Thoracic aorta (tissue), 2 donors: Measurements from ENCODE around the gene SELENOV. TPM values are rescaled to one million over a fixed set of nuclear protein-coding genes. Genes with fewer than 3 reads are reported as not detected.

Experiments
- ATAC-seq: fragments of 150-250 bp; one replicate; pipeline ENCODE4 v1.8.0; 2017; ENCODE audit warnings: low read depth; ENCODE audit not compliant: insufficient number of reproducible peaks, low FRiP score
- DNase-seq: peaks from one replicate; pipeline ENCODE4 v3.0.0-alpha.2; 2020; ENCODE audit warnings: low spot score
- H3K27ac ChIP-seq, 2 donors: fragments of 200-600 bp; sonication (generic); 1 replicate in 1 of 2; 2 replicates in 1 of 2; pipeline ENCODE4 v1.5.1; 2016; ENCODE audit warnings: mild to moderate bottlenecking in 2 of 2, moderate library complexity in 2 of 2
- H3K27me3 ChIP-seq: fragments of 200-600 bp; sonication (generic); replicated peaks from 2 replicates; pipeline ENCODE4 v1.6.0; 2016; ENCODE audit warnings: mild to moderate bottlenecking; ENCODE audit not compliant: insufficient read depth
- H3K36me3 ChIP-seq: fragments of 200-600 bp; sonication (generic); one replicate; pipeline ENCODE4 v1.5.1; 2016
- H3K4me1 ChIP-seq, 2 donors: fragments of 200-600 bp; sonication (generic); 1 replicate in 1 of 2; 2 replicates in 1 of 2; pipeline versions ENCODE4 v1.5.1 to v1.6.0; 2016; ENCODE audit warnings: low read depth in 2 of 2, mild to moderate bottlenecking in 1 of 2; ENCODE audit not compliant: control insufficient read depth in 1 of 2
- H3K4me3 ChIP-seq: fragments of 200-600 bp; sonication (generic); 2 replicates; pipeline ENCODE4 v1.5.1; 2016; ENCODE audit warnings: mild to moderate bottlenecking
- H3K9me3 ChIP-seq: fragments of 200-600 bp; sonication (generic); 2 replicates; pipeline ENCODE4 v1.5.1; 2016
- total RNA-seq, 2 donors: library from RNA; depleted of rRNA; stranded (reverse); fragments of >200 nt; gene quantifications; one replicate each; pipeline versions ENCODE4 v1.1.0 to v1.2.3, GENCODE V29; 2016
- TF ChIP-seq, protein P1 (sequence below): fragments of 200-600 bp; sonication (generic); IDR thresholded peaks from one replicate; pipeline ENCODE4 v1.5.1; 2019; ENCODE audit warnings: antibody characterized with exemption

The SELENOV gene, protein sequence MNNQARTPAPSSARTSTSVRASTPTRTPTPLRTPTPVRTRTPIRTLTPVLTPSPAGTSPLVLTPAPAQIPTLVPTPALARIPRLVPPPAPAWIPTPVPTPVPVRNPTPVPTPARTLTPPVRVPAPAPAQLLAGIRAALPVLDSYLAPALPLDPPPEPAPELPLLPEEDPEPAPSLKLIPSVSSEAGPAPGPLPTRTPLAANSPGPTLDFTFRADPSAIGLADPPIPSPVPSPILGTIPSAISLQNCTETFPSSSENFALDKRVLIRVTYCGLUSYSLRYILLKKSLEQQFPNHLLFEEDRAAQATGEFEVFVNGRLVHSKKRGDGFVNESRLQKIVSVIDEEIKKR
- not detected for total RNA-seq

DNA sequence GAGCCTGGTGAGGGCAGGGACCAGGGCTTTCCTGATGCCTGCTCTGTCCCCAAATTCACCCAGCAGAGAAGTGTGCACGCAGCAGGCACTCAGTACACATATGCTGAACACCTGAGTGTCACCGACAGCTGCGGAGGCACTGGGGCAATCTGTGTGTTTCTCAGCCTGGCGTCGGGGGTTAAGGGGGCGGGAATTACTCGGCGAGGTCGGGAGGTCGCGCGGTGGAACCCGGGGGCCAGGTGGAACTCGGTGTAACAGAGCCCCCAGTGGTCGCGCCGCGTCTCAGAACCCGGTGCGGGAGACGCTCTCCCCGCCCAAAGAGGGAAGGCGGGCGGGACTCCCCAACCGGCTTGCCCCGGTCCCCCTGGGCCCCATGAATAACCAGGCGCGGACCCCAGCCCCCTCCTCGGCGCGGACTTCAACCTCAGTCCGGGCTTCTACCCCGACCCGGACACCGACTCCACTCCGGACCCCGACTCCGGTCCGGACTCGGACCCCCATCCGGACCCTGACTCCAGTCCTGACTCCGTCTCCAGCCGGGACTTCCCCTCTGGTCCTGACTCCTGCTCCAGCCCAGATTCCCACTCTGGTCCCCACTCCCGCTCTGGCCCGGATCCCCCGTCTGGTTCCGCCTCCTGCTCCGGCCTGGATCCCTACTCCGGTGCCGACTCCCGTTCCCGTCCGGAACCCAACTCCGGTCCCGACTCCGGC lies at the start of gene SELENOV:
SELENOV (plus strand) TSS at position 300 of the 711 bp plus-strand sequence; CDS start at position 374, 74 bp downstream.
- DNase-seq (no peak), ATAC-seq (no peak)
- Histone ChIP-seq H3K4me3 (peak within 1 kb of the TSS; percentile 53), H3K36me3 (no peaks in the 10 kb centered on the region), H3K27ac (no peak within 1 kb of the TSS), H3K9me3 (no peaks in the 10 kb centered on the region), H3K27me3 (peaks cover 17% of the 10 kb centered on the region), H3K4me1 (peaks cover 6 to 13% of the 10 kb centered on the region in 2 donors)
- TF ChIP-seq, protein P1, sequence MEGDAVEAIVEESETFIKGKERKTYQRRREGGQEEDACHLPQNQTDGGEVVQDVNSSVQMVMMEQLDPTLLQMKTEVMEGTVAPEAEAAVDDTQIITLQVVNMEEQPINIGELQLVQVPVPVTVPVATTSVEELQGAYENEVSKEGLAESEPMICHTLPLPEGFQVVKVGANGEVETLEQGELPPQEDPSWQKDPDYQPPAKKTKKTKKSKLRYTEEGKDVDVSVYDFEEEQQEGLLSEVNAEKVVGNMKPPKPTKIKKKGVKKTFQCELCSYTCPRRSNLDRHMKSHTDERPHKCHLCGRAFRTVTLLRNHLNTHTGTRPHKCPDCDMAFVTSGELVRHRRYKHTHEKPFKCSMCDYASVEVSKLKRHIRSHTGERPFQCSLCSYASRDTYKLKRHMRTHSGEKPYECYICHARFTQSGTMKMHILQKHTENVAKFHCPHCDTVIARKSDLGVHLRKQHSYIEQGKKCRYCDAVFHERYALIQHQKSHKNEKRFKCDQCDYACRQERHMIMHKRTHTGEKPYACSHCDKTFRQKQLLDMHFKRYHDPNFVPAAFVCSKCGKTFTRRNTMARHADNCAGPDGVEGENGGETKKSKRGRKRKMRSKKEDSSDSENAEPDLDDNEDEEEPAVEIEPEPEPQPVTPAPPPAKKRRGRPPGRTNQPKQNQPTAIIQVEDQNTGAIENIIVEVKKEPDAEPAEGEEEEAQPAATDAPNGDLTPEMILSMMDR = no peak

DNA sequence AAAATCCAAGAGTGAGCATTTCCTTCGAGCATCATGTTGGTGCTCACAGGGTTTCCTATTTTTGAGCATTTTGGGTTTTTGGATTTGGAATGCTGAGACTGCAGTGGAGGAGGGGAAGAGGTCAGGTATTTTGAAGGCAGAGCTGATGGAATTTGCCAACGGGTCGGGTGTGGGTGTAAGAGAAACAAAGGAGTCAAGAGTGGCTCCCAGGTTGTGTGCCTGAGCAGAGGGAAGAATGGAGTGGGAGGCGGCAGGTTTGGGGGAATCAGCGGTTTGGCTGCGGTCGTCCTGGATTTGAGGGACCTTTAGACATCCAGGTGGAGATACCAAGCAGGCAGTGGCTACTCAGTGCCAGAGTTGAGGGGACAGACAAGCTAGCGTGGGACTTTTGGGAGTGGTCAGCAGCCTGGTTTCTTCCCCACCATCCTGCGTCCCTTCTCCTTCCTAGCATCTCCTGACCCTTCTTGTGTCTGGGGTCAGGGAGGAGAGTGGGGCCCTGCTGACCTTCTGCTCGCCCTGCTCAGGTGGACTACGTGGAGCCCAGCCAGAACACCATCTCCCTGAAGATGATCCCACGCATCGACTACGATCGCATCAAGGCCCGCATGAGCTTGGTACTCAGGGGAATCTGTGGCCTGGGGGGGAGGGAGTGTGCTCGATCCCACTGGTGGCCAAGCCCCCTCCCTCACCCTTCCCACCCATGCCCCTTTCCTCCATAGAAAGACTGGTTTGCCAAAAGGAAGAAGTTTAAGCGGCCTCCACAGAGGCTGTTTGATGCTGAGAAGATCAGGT lies 48.8 kb upstream of the SELENOV start:
- TF ChIP-seq, protein P1 = no peak
- no peak for ATAC-seq
- DNase-seq = no peak

DNA sequence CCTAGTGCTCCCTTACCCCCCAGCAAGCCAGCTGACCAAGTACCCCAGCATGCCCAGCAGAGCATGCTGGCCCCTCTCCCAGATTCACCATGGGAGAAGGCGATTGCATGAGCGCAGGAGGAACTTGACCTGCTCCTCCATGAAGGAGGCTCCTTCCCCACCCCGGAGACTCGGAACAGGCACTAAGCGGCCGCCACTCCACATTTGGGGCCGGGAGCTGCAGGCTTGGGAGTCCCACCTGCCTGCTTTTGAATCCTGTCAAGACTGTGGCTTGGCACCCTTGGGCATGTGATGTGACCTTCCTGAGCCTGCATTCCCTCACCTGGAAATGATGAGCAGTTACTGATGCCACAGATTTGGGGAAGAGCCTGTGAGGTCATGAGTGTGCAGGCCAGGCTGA lies 47.0 kb upstream of the SELENOV start:
- Histone ChIP-seq H3K4me3 (no peak overlapping the region), H3K27ac (no peak overlapping the region), H3K9me3 (no peaks in the 10 kb centered on the region), H3K27me3 (no peaks in the 10 kb centered on the region), H3K36me3 (peaks cover 88% of the 10 kb centered on the region), H3K4me1 (no peaks in the 10 kb centered on the region)
- DNase-seq (no peak), ATAC-seq (no peak)
- TF ChIP-seq, protein P1 = no peak

More for the DNA sequence above, 48.8 kb upstream of the SELENOV start:
- H3K27ac ChIP-seq = no peak overlapping the region
- H3K27me3 ChIP-seq = no peaks in the 10 kb centered on the region
- no peaks in the 10 kb centered on the region for H3K9me3 ChIP-seq
- H3K4me1 ChIP-seq = no peaks in the 10 kb centered on the region
- peaks cover 74% of the 10 kb centered on the region for H3K36me3 ChIP-seq
- no peak overlapping the region for H3K4me3 ChIP-seq

DNA sequence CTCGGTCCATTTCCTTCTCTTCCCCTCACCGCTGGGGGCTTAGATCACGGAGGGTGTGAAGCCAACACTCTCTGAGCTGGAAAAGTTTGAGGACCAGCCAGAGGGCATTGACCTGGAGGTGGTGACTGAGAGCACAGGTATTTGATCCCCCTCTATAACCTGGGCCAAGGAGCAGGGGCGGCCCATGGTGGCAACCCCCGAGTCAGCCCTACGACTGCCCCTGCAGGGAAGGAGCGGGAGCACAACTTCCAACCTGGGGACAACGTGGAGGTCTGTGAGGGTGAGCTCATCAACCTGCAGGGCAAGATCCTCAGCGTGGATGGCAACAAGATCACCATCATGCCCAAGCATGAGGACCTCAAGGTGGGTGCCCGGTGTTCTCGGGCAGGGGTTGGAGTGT lies 45.9 kb upstream of the SELENOV start:
- Histone ChIP-seq H3K27me3 (no peaks in the 10 kb centered on the region), H3K4me1 (no peaks in the 10 kb centered on the region), H3K9me3 (no peaks in the 10 kb centered on the region), H3K4me3 (no peak overlapping the region), H3K27ac (no peak overlapping the region), H3K36me3 (peaks cover 89% of the 10 kb centered on the region)
- DNase-seq (no peak), ATAC-seq (no peak)
- TF ChIP-seq, protein P1 = no peak

DNA sequence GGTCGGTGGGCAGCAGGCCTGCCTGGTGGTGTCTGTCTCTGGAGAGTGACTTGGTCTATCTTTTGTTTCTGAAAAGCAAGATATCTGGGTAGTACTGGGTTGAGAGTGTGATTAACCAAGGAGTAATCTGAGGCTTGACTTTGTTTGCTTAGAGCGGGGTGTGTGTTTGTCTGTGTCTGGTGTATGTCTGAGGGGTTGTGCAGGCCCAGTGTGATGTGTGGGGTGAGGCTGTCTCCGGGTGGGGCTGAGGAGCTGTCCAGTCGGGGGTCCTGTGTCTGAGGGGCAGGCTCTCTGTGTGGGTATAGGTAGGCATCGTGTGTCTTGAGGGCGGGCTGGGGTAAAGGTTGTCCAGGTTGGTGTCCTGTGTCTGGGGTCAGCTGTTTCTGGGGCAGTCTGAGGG lies 45.4 kb upstream of the SELENOV start:
- H3K4me1 ChIP-seq = no peaks in the 10 kb centered on the region
- peaks cover 90% of the 10 kb centered on the region for H3K36me3 ChIP-seq
- DNase-seq (no peak), ATAC-seq (no peak)
- no peaks in the 10 kb centered on the region for H3K9me3 ChIP-seq
- H3K27ac ChIP-seq = no peak overlapping the region
- H3K27me3 ChIP-seq = no peaks in the 10 kb centered on the region
- no peak overlapping the region for H3K4me3 ChIP-seq
- TF ChIP-seq, protein P1 = no peak
